ENCODE data around the gene NDUFV1. TPM values are rescaled to one million over a fixed set of nuclear protein-coding genes. Genes with fewer than 3 reads are reported as not detected.

NDUFV1 gene
- total and polyA plus RNA-seq, 9 of the 15 experiments (the other 6 are each of a cell fraction or from before 2014, with no cell fraction given): 10.8 to 423 (median 209) TPM

DNA sequence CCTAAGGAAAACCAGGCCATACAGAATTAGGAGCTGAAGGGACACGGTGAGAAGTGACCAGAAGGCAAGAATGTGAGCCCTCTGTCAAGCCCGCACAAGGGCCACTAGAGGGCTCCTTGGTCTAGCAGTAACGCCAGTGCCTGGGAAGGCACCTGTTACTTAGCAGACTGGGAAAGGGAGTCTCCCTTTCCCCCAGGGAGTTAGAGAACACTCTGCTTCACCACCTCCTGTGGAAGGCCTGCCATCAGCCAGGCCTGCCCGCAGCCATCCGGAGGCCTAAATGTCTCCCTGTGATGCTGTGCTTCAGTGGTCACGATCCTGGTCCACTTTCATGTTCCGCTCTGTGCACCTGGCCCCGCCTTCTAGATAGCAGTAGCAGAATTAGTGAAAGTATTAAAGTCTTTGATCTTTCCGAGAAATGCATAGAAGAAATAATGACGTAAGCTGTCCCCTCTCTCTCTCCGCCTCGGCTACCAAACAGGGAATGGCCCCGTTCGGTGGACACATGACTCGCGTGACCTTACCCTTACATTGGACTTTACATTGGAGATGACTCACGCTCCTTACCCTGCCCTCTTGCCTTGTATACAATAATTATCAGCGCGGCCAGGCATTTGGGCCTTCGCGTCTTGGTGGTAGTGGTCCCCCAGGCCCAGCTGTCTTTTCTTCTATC lies 33.9 kb upstream of the NDUFV1 start (continued):
- TF ChIP-seq U2AF1 (optimal IDR thresholded peaks at IDR 0.05; ENCODE audit: low read depth, low read length) (no peak), NR2C1 (IDR thresholded peaks at IDR 0.05) (no peak), NR2C1 (tag; IDR thresholded peaks at IDR 0.05) (peak; percentile 48; the same call in 1 of the 2 replicates), SUPT5H (IDR thresholded peaks at IDR 0.05) (no peak), CXXC5 (CRISPR knock-in tag; IDR thresholded peaks at IDR 0.05) (peak; percentile 66), NR0B1 (IDR thresholded peaks at IDR 0.05; ENCODE audit: partially characterized antibody) (no peak), MAFK (IDR thresholded peaks at IDR 0.05; ENCODE audit: low read length) (no peak), HSF4 (CRISPR knock-in tag; IDR thresholded peaks at IDR 0.05; ENCODE audit: borderline replicate concordance) (no peak), CC2D1A (IDR thresholded peaks at IDR 0.05) (peak; percentile 42; the same call in 1 of the 2 replicates), ZNF76 (CRISPR knock-in tag; IDR thresholded peaks at IDR 0.05; ENCODE audit: borderline replicate concordance) (no peak), SOX6 (IDR thresholded peaks at IDR 0.05) (peak; percentile 40; the same call in 1 of the 2 replicates), POLR2A (conservative IDR thresholded peaks at IDR 0.05) (no peak), MAX (CRISPR knock-in tag; IDR thresholded peaks at IDR 0.05) (no peak), ZNF124 (CRISPR knock-in tag; IDR thresholded peaks at IDR 0.05) (no peak), PTBP1 (IDR thresholded peaks at IDR 0.05; ENCODE audit: low read depth, low read length) (no peak), HNRNPH1 (optimal IDR thresholded peaks at IDR 0.05; ENCODE audit: low read depth, low read length) (no peak), MCM2 (IDR thresholded peaks at IDR 0.05; ENCODE audit: low read depth) (no peak), PHF21A (IDR thresholded peaks at IDR 0.05; ENCODE audit: borderline replicate concordance, low read depth) (peak; percentile 41; the same call in 1 of the 2 replicates), NR3C1 (CRISPR knock-in tag; IDR thresholded peaks at IDR 0.05) (no peak), SMARCA5 (IDR thresholded peaks at IDR 0.05) (no peak), DIDO1 (tag; IDR thresholded peaks at IDR 0.05; ENCODE audit: low read depth) (no peak), ZNF444 (CRISPR knock-in tag; IDR thresholded peaks at IDR 0.05) (no peak), ZNF217 (CRISPR knock-in tag; IDR thresholded peaks at IDR 0.05) (no peak)
- TF ChIP-seq, protein P1, sequence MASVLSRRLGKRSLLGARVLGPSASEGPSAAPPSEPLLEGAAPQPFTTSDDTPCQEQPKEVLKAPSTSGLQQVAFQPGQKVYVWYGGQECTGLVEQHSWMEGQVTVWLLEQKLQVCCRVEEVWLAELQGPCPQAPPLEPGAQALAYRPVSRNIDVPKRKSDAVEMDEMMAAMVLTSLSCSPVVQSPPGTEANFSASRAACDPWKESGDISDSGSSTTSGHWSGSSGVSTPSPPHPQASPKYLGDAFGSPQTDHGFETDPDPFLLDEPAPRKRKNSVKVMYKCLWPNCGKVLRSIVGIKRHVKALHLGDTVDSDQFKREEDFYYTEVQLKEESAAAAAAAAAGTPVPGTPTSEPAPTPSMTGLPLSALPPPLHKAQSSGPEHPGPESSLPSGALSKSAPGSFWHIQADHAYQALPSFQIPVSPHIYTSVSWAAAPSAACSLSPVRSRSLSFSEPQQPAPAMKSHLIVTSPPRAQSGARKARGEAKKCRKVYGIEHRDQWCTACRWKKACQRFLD (CRISPR knock-in tag; IDR thresholded peaks at IDR 0.05): no peak
- TF ChIP-seq, protein P2, sequence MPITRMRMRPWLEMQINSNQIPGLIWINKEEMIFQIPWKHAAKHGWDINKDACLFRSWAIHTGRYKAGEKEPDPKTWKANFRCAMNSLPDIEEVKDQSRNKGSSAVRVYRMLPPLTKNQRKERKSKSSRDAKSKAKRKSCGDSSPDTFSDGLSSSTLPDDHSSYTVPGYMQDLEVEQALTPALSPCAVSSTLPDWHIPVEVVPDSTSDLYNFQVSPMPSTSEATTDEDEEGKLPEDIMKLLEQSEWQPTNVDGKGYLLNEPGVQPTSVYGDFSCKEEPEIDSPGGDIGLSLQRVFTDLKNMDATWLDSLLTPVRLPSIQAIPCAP (CRISPR knock-in tag; IDR thresholded peaks at IDR 0.05; ENCODE audit: borderline replicate concordance): no peak
- TF ChIP-seq, protein P3, sequence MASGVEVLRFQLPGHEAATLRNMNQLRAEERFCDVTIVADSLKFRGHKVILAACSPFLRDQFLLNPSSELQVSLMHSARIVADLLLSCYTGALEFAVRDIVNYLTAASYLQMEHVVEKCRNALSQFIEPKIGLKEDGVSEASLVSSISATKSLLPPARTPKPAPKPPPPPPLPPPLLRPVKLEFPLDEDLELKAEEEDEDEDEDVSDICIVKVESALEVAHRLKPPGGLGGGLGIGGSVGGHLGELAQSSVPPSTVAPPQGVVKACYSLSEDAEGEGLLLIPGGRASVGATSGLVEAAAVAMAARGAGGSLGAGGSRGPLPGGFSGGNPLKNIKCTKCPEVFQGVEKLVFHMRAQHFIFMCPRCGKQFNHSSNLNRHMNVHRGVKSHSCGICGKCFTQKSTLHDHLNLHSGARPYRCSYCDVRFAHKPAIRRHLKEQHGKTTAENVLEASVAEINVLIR (CRISPR knock-in tag; IDR thresholded peaks at IDR 0.05): no peak
